Activated naive CD8-positive, alpha-beta T cell treated with anti-CD3 and anti-CD28 coated beads, Interleukin-2, amount 10 ng/mL, durations not matched to agents 7 days and 5 days (primary cell): Measurements from ENCODE around the gene SORCS3. TPM values are rescaled to one million over a fixed set of nuclear protein-coding genes. Genes with fewer than 3 reads are reported as not detected.

Experiments
- ATAC-seq: fragments of 150-1000 bp; cut with Tn5 transposase; one replicate; pipeline ENCODE4 v1.10.0; 2021; ENCODE audit warnings: low read depth, moderate library complexity
- POLR2A ChIA-PET: fragments of 350-600 bp; sonication (Branson Sonifier 250); formaldehyde crosslinking; loops from one replicate; lab custom pipeline; 2021; ENCODE audit warnings: antibody characterized with exemption; lab: Charles Lee
- DNase-seq: peaks from one replicate; pipeline ENCODE4 v3.0.0; 2021
- H3K27ac Mint-ChIP-seq: one replicate; pipeline ENCODE4 v1.8.0; 2022; ENCODE audit warnings: mild to moderate bottlenecking, mixed read lengths
- H3K27me3 Mint-ChIP-seq: one replicate; pipeline ENCODE4 v1.8.0; 2022; ENCODE audit warnings: mild to moderate bottlenecking, moderate library complexity, mixed read lengths
- H3K36me3 Mint-ChIP-seq: one replicate; pipeline ENCODE4 v1.8.0; 2021; ENCODE audit warnings: mild to moderate bottlenecking, mixed read lengths
- H3K4me1 Mint-ChIP-seq: one replicate; pipeline ENCODE4 v1.8.0; 2021; ENCODE audit warnings: mixed read lengths
- H3K4me3 Mint-ChIP-seq: one replicate; pipeline ENCODE4 v1.8.0; 2022; ENCODE audit warnings: mild to moderate bottlenecking, moderate library complexity, mixed read lengths
- H3K9me3 Mint-ChIP-seq: one replicate; pipeline ENCODE4 v1.8.0; 2021; ENCODE audit warnings: mixed read lengths
- total RNA-seq, 2 experiments: library from RNA; stranded (reverse); gene quantifications; one replicate each; pipeline ENCODE4 v1.2.3, GENCODE V29; 2021

Gene SORCS3
- total RNA-seq, 2 experiments from 2014 or later: not detected

DNA sequence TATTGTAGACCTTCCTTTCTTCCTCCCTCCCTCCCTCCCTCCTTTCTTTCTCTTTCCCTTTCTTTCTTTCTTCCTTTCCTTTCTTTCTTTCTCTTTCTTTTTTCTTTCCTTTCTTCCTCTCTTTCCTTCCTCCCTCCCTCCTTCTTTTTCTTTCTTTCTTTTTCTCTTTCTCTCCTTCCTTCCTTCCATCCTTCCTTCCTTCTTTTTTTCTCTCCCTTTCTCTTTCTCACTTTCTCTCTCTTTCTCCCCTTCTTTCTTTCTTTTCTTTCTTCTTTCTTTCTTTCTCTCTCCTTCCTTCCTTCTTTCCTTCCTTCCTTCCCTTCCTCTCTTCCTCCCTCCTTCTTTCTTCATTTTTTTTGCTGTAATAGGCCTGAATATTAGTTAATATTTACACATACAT, 638.0 kb downstream of the SORCS3 start:
- no peaks in the 10 kb centered on the region for H3K4me1 Mint-ChIP-seq
- H3K27ac Mint-ChIP-seq: no peak overlapping the region
- no peak overlapping the region for H3K4me3 Mint-ChIP-seq
- H3K27me3 Mint-ChIP-seq: no peaks in the 10 kb centered on the region
- DNase-seq (no peak), ATAC-seq (no peak)
- H3K9me3 Mint-ChIP-seq: no peaks in the 10 kb centered on the region
- POLR2A ChIA-PET: no interaction called here
- no peaks in the 10 kb centered on the region for H3K36me3 Mint-ChIP-seq

DNA sequence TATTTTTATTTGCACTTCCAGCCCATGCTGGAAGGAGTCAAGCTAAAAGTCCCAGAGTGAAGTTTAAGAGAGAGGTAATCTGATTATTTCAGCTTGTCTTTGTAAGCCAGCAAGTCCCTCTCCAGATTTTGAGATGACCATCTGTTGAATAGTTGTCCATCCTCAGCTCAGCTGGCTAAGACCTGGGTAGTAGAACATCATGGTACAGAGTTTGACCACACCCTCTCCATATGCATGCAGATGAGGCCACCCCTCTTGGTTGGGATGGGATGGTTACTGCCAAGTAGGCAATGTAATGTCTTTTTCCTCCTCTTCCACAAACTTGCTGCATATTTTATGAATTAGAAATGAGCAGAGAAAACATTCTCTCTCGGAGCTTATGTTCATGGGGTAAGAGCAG, 639.8 kb downstream of the SORCS3 start:
- POLR2A ChIA-PET: no interaction called here
- no peaks in the 10 kb centered on the region for H3K27me3 Mint-ChIP-seq
- H3K27ac Mint-ChIP-seq: no peak overlapping the region
- DNase-seq: no peak
- H3K36me3 Mint-ChIP-seq: no peaks in the 10 kb centered on the region
- no peak for ATAC-seq
- no peaks in the 10 kb centered on the region for H3K9me3 Mint-ChIP-seq
- H3K4me3 Mint-ChIP-seq: no peak overlapping the region
- H3K4me1 Mint-ChIP-seq: no peaks in the 10 kb centered on the region

- H3K36me3 Mint-ChIP-seq: no peaks in the 10 kb centered on the region
- no peaks in the 10 kb centered on the region for H3K27me3 Mint-ChIP-seq
- no peaks in the 10 kb centered on the region for H3K4me1 Mint-ChIP-seq
- no peak overlapping the region for H3K4me3 Mint-ChIP-seq
- no peaks in the 10 kb centered on the region for H3K9me3 Mint-ChIP-seq
- ATAC-seq (no peak), DNase-seq (no peak)
- H3K27ac Mint-ChIP-seq: no peak overlapping the region
- POLR2A ChIA-PET: no interaction called here
These were observed 643.6 kb downstream of the SORCS3 start for GRCh38 chr10:105284476-105285215.

- Mint-ChIP-seq H3K4me3 (no peak overlapping the region), H3K27me3 (no peaks in the 10 kb centered on the region), H3K36me3 (no peaks in the 10 kb centered on the region), H3K9me3 (no peaks in the 10 kb centered on the region), H3K4me1 (no peaks in the 10 kb centered on the region), H3K27ac (no peak overlapping the region)
- ATAC-seq (no peak), DNase-seq (no peak)
- POLR2A ChIA-PET: no interaction called here
These were observed 646.9 kb downstream of the SORCS3 start for GRCh38 chr10:105288026-105288425.

- ATAC-seq: no peak
- no peak overlapping the region for H3K4me3 Mint-ChIP-seq
- no peak for DNase-seq
- no peaks in the 10 kb centered on the region for H3K4me1 Mint-ChIP-seq
- H3K27ac Mint-ChIP-seq: no peak overlapping the region
- H3K9me3 Mint-ChIP-seq: no peaks in the 10 kb centered on the region
- POLR2A ChIA-PET: no interaction called here
- H3K36me3 Mint-ChIP-seq: no peaks in the 10 kb centered on the region
- no peaks in the 10 kb centered on the region for H3K27me3 Mint-ChIP-seq
These were observed 647.5 kb downstream of the SORCS3 start for GRCh38 chr10:105288613-105289012.

GRCh38 chr10:105291571-105291970, 650.5 kb downstream of the SORCS3 start:
- no peaks in the 10 kb centered on the region for H3K4me1 Mint-ChIP-seq
- no peak for DNase-seq
- no peak overlapping the region for H3K27ac Mint-ChIP-seq
- H3K4me3 Mint-ChIP-seq: no peak overlapping the region
- ATAC-seq: no peak
- POLR2A ChIA-PET: no interaction called here
- no peaks in the 10 kb centered on the region for H3K36me3 Mint-ChIP-seq
- peaks cover 4% of the 10 kb centered on the region for H3K9me3 Mint-ChIP-seq
- no peaks in the 10 kb centered on the region for H3K27me3 Mint-ChIP-seq

DNA sequence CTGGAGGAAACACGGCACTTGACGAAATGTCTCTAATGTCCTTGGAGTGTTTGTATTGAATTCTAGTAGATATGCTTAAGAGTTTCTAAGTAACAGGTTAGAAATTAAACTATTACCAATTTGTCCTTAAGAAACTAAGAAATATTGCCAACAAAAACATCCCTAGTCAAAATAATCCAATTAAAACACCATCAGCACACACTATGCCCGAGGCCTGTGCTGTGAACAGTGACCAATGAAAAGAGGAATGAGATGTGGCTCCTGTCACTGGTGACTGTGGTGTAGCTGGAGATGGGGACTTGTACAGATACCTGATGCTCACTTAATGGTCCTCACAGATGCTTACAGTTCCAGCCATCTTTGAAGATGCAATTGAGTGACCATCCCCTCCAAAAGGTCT, 651.1 kb downstream of the SORCS3 start:
- no peak overlapping the region for H3K27ac Mint-ChIP-seq
- POLR2A ChIA-PET: no interaction called here
- H3K9me3 Mint-ChIP-seq: peaks cover 4% of the 10 kb centered on the region
- ATAC-seq (no peak), DNase-seq (no peak)
- H3K4me1 Mint-ChIP-seq: no peaks in the 10 kb centered on the region
- H3K4me3 Mint-ChIP-seq: no peak overlapping the region
- H3K27me3 Mint-ChIP-seq: no peaks in the 10 kb centered on the region
- H3K36me3 Mint-ChIP-seq: no peaks in the 10 kb centered on the region
